EH (cell line): ENCODE measurements around the gene SEMA3C.
"Not testable (repeated sequence)": the region's sequence is repeated elsewhere in the genome, so short reads cannot be mapped to it uniquely, and the experiment has no call there.

Experiments
- DNase-seq: peaks from one replicate; pipeline ENCODE4 v3.0.0-alpha.2; 2015; ENCODE audit warnings: low read depth

The SEMA3C gene

GRCh38 chr7:80926955-80927354, 8.1 kb upstream of the SEMA3C start:
- DNase-seq = not testable (repeated sequence)

- DNase-seq = no peak
These were observed 5.2 kb upstream of the SEMA3C start for GRCh38 chr7:80924090-80924489.

- DNase-seq = no peak
These were observed 4.4 kb upstream of the SEMA3C start for GRCh38 chr7:80923211-80923612.

- no peak for DNase-seq
These were observed 3.6 kb upstream of the SEMA3C start for GRCh38 chr7:80922253-80923049.

DNA sequence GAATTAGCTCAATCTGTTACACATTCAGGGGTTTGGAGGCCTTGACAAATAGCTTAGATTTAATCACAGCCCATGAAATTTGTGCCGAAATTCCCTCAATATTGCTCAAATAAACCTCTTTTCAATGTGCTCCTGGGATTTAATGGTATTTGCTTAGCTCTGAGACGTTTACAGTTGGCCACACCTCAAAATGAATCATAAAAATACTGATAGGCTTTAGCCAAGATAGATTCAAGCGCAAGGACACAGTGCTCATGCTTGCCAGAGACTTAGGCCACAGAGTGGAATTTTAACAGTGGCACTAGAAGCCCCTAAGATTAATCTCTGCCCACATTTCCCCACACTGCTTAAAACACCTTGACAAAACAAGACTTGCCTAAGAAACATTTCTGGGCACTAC, 2.3 kb upstream of the SEMA3C start:
- DNase-seq = no peak

- DNase-seq = no peak
These were observed 452 bp downstream of the SEMA3C start for GRCh38 chr7:80918399-80918798.

DNA sequence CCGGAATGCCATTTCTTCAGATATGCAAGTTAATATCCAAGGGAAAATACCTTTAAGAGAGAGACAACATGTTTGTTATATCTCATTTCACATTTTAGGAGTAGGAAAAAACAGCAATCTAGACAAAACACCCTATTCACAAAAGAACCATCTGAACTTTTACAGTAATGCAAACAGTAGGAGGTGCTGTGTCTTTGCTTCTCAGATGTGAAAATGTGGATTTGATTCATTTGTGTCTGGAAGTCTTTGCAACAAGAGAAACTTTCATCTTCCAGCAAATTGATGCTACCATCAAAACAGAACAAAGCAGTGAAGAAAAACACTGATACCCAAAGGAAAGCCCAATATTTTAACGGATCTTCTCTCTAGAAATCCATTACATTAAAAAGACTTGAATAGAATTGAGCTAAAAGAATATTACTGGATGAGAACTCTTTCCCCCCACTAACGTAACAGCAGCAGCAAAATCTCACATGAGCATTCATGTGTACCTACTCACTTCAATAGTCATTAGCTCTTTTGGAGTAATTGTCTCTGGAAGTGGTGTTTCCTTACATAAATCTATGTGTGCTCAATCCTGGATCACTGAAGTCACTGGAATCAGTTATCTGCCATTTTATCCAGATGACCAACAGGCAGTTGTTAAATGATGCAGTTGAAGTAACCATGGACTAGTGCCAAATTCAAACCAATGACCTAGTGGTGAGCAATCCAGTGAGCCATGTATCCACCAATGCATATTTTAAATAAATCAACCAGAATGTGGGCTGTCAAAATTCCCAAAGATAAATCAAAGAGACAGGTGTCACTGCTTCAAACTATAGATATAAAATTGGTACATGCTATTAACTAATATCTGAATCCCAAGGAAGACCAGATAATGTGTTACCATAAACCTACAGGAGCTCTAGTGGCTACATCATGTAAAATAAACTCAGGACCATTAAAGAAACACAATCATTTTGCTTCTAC, 1.8 kb downstream of the SEMA3C start:
- DNase-seq = peak; percentile 49

DNA sequence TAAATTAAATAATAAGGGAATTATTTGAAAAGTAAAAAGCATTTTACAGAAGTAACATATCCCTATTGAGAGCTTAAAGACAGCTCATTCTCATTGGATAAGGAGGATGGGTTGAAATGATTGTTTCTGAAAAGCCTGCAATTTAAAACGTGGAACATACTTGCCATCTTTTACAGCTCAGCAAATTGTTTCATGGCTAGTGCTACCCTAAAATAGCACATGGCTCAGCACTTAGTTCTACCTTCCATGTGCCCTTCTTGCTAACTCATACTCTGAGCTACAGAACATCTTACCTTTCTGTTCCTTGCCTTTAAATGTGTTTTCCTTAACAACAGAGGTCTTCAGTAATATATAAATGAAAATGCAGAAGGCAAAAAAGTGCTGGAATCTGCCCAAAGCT, 8.6 kb downstream of the SEMA3C start:
- no peak for DNase-seq

DNA sequence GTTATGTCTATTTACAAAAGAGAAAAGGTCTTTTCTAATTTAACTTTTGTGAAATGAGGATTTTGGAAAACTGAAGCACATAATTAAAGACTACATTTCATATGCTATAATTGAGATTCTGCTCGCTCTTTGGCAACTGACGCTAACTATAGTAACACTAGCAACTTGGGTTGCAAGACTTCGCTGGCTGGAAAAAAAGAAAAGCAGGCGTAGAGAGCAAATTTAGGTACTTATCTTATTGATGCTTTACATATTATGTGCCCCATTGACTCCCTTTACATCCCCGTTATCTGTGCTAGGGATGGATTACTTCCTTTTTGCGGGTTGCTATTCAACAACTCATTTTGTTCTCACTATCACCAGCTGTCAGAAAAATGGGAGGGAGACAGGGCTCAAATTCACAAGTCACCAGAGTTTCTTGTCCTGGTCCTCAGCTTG, 10.5 kb downstream of the SEMA3C start:
- DNase-seq = no peak

DNA sequence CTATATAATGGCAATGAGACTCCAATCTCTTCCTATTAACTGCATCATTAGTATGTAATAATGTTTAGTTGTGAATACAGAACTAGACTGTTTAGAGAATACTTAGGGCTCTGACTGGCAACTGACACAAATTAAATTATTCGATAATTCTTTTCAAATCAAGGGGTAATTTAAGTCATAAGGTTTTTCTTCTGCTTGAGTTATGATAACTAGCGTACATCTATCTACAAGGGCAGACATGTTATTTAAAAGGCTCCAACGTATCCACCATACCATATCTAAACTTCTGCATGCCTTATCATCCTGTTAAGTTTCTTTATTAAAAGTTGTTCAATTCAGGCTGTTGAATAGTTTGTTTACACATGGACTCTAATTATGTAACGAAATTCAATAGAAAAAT, 11.2 kb downstream of the SEMA3C start:
- no peak for DNase-seq

DNA sequence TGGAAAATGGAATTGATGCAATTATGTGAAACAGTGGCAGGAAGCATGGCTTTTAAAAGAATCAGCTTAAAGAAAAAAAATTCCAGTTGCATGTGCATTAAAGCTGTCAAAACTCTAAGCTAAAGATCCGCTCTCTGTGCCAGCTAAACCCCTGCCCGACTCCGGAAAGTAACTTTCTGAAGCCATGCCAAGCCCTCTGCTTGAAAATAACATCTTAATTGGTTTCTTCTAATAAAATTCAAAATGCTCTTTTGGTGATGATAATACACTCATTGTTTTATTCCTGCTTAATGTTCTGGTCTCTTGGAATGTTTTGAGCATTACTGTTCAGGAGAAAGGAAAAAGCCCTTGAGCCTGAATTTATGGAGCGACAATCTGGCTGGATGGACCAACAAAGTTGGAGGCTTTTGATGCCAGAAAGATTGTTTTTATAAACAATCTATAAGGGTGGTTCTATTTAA, 11.7 kb downstream of the SEMA3C start:
- DNase-seq = peak; percentile 23

GRCh38 chr7:80905334-80905733, 13.5 kb downstream of the SEMA3C start:
- no peak for DNase-seq

DNA sequence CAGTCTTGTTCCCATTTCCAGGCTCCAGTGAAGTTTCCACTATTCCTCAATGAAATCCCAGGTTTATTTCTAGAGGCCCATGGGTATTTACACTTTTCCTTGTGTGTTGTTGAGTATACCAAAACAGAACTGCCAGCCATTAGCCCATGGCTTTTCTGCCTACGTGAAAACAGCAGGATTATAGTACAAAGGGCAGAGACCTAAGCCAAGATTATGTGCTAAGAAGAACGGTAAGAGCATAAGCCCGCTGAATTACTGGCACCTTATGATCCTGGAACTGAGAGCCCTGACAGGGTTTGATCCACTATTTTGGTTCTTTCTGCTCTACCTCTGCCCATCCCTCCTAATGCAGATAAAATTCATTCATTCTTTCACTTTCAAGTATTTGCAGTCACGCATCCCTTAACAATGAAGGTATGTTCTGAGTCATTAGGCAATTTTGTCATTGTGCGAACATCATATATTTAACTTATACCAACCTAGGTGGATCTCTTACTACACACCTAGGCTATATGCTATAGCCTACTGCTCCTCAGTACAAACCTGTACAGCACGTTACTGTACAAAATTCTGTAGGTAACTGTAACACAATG, 16.0 kb downstream of the SEMA3C start:
- DNase-seq = no peak

DNA sequence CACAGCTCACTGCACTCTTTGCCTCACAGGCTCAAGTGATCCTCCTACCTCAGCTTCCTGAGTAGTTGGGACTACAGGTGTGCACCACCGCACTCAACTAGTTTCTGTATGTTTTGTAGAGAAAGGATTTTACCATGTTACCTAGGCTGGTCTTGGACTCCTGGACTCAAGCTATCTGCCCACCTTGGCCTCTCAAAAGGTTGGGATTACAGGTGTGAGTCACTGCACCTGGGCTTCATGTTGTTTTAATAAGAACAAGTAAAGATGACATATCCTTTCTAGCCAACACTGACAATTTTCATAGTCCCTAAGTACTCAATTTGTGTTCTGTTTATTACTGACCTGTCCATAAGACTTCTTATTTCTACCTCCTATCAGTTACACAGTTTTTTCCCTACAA, 16.8 kb downstream of the SEMA3C start:
- no peak for DNase-seq

- peak; percentile 59 for DNase-seq
These were observed 18.0 kb downstream of the SEMA3C start for GRCh38 chr7:80900583-80901576.

DNA sequence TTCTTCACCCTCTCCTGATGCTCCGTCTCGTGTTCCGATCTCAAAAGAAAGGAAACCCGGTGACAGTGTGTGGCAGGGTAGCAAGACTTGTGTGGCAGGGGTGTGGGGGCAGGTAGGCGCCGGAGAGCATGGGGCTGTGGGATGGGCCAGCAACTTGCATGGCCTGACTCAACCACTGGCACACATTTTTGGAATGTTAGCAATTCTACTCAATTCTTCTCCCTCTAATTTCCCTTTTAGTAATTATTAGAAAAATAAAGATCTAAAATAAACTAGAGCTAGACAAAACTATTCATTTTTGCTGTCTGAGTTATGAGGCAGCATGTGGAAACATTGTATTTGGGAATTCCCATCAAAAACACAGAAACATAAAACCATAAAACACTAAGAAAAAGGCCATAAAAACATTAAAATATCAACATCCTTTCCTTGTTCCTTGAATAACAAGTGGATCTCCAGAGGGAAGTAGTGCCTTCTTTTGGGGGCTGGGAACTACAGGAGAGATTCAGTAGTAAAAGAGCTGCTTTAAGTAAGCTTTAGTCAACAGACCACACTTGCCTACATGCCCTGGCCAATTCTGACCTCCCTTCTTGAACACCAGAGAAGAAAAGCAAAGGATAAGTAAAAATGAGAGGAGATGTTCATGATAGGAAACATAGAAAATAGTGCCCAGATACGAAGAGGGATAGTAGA, 21.8 kb downstream of the SEMA3C start:
- DNase-seq = peak; percentile 78

DNA sequence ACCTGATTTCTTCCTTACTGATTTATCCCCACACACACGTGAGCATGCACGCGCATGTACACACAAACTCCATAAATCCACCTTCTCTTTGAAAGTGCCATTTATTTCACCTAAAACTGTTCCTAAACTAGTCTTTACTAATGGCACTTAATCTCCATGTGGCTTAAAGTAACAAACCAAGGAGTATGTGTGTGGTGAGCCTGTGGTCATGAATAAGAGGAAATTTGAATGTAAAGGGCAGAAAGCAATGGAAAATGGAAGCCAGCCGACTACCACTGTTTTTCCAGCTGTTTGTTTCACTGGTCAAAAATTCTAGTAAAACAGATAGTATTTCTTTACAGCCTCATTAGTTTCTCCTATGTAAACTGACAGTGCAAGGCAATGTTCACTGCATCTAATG, 23.8 kb downstream of the SEMA3C start:
- DNase-seq = peak; percentile 86

GRCh38 chr7:80891259-80891544, 27.6 kb downstream of the SEMA3C start:
- no peak for DNase-seq

GRCh38 chr7:80890426-80891258, 28.2 kb downstream of the SEMA3C start:
- DNase-seq = no peak

DNA sequence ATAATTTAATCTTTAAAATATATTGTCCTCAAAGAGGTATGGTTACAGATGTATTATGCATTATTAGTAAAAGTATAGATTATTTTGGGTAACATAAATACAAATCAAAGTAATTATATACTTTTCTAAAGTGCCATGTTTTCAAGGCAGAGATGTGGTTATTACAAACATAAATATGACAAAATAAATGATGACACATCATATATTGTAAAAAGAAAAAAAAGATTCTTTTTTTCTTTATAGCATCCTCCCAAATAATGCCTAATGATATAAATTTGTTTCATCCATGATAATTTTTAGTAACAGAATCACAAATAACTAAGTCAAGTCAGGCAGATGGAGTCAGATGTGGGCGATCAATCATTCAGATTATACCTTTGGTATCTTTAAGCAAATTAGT, 29.3 kb downstream of the SEMA3C start:
- DNase-seq = no peak
